NCI-H1930 (cell line): ENCODE results near the gene MXRA8.

ENCODE experiments used
- DNase-seq, 2 experiments: peaks; one replicate each; lab custom pipeline; 2025; lab: John Stamatoyannopoulos, UW

MXRA8 gene

GRCh38 chr1:1366699-1367066 lies 8.3 kb upstream of the MXRA8 start:
- no peak for DNase-seq

- no peak for DNase-seq
Observed at GRCh38 chr1:1365875-1366698, 7.7 kb upstream of the MXRA8 start.

GRCh38 chr1:1364266-1364665 lies 5.9 kb upstream of the MXRA8 start:
- DNase-seq = no peak

- DNase-seq = no peak
Observed at GRCh38 chr1:1361982-1362423, 3.6 kb upstream of the MXRA8 start.

GRCh38 chr1:1361233-1361981 lies 3.1 kb upstream of the MXRA8 start:
- no peak for DNase-seq

- no peak for DNase-seq
Observed at GRCh38 chr1:1360506-1361169, 2.3 kb upstream of the MXRA8 start.

- DNase-seq = no peak
Observed at GRCh38 chr1:1359664-1360468, 1.5 kb upstream of the MXRA8 start.

GRCh38 chr1:1359308-1359663 lies 931 bp upstream of the MXRA8 start:
- DNase-seq = no peak

GRCh38 chr1:1357871-1358432 lies 403 bp downstream of the MXRA8 start:
- DNase-seq = no peak

- no peak for DNase-seq
Observed at GRCh38 chr1:1356796-1357401, 1.5 kb downstream of the MXRA8 start.

GRCh38 chr1:1356166-1356795 lies 2.1 kb downstream of the MXRA8 start:
- DNase-seq = no peak

- no peak for DNase-seq
Observed at GRCh38 chr1:1355416-1355815, 2.9 kb downstream of the MXRA8 start.

- DNase-seq = no peak
Observed at GRCh38 chr1:1354271-1355247, 3.8 kb downstream of the MXRA8 start.

GRCh38 chr1:1353389-1354151 lies 4.8 kb downstream of the MXRA8 start:
- DNase-seq = no peak

GRCh38 chr1:1352786-1353388 lies 5.5 kb downstream of the MXRA8 start:
- DNase-seq = no peak

GRCh38 chr1:1351511-1352427 lies 6.6 kb downstream of the MXRA8 start:
- no peak for DNase-seq
